ENCODE measurements around the gene ADRB2. TPM values are rescaled to one million over a fixed set of nuclear protein-coding genes. Genes with fewer than 3 reads are reported as not detected.

Gene ADRB2
- total RNA-seq, 1 experiment from 2014 or later: 0.26 TPM

DNA sequence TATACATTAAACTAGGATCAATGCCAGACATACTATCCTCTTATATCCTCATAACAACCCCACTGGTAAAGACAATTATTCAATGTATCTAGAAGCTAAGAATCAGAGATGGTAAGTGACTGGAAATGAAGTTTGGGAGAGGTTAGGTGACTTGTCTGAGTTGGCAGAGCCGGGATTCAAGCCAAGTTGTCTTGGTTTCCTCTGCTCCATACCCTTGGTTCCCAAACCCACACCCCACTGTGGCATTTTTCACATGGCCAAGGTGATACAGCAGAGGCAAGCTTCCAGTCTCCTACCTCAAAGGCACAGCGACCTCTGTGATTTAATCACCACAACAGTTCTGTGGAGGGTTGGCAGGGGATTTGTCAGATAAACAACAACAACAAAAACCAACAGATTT lies 34.7 kb upstream of the ADRB2 start:
- DNase-seq: no peak
- no peaks in the 10 kb centered on the region for H4K20me1 ChIP-seq (ENCODE audit: control insufficient read depth, insufficient read depth, insufficient read length)
- H3K9ac ChIP-seq (ENCODE audit: extremely low read depth, insufficient read length, low read length): no peak overlapping the region
- H4K91ac ChIP-seq (ENCODE audit: insufficient read length, low read depth, low read length): no peak overlapping the region
- H2BK15ac ChIP-seq (ENCODE audit: low read depth, low read length): no peak overlapping the region
- H3K56ac ChIP-seq (ENCODE audit: insufficient read length, low read depth, low read length): no peak overlapping the region
- no peak overlapping the region for H3K14ac ChIP-seq (ENCODE audit: insufficient read depth, low read length)
- Mint-ChIP-seq H3K4me3 (no peak overlapping the region), H3K36me3 (ENCODE audit: insufficient read depth in 1 of 3, low read depth in 3 of 3) (no peaks in the 10 kb centered on the region), H3K4me1 (no peaks in the 10 kb centered on the region), H3K27ac (no peak overlapping the region), H3K27me3 (ENCODE audit: low read depth) (peaks cover 1% of the 10 kb centered on the region; the same call in 1 of the 2 replicates), H3K9me3 (no peaks in the 10 kb centered on the region)
- H4K8ac ChIP-seq (replicated peaks; ENCODE audit: insufficient read length, low read depth, low read length): no peak overlapping the region
- H3K23ac ChIP-seq (ENCODE audit: insufficient read length, low read depth, low read length): no peak overlapping the region
- H2BK120ac ChIP-seq (ENCODE audit: low read depth, low read length, poor library complexity, severe bottlenecking): no peak overlapping the region
- H4K5ac ChIP-seq (ENCODE audit: insufficient read length, low read depth, low read length): no peak overlapping the region
- no CpG with 5 or more reads among the region's 2 CpGs for WGBS (ENCODE audit: extremely low coverage, insufficient read length, low lambda C conversion rate)
- H3K27ac ChIP-seq (ENCODE audit: insufficient read length, low read depth, low read length): no peak overlapping the region
- no peaks in the 10 kb centered on the region for H3K79me2 ChIP-seq (ENCODE audit: insufficient read depth, low read length)
- no peak overlapping the region for H2AK5ac ChIP-seq (ENCODE audit: insufficient read length, low read length)
- H2BK5ac ChIP-seq (ENCODE audit: insufficient read length, low read length): no peak overlapping the region
- H3K4ac ChIP-seq (ENCODE audit: low read depth, low read length): no peak overlapping the region
- no peaks in the 10 kb centered on the region for H3K9me3 ChIP-seq (ENCODE audit: control insufficient read depth, low read depth, low read length)
- H3K4me1 ChIP-seq (ENCODE audit: insufficient read depth, low read length): no peaks in the 10 kb centered on the region
- H2BK20ac ChIP-seq (ENCODE audit: low read depth, low read length, poor library complexity, severe bottlenecking): no peak overlapping the region
- H3T11ph ChIP-seq (ENCODE audit: low read length): no peak overlapping the region
- H3K79me1 ChIP-seq (ENCODE audit: insufficient read depth, low read depth, low read length, poor library complexity, severe bottlenecking): no peaks in the 10 kb centered on the region
- no peak overlapping the region for H3K18ac ChIP-seq (ENCODE audit: insufficient read length, low read depth, low read length)
- H3K4me2 ChIP-seq (ENCODE audit: insufficient read depth, insufficient read length, low read length): no peak overlapping the region
- TF ChIP-seq, protein P1, sequence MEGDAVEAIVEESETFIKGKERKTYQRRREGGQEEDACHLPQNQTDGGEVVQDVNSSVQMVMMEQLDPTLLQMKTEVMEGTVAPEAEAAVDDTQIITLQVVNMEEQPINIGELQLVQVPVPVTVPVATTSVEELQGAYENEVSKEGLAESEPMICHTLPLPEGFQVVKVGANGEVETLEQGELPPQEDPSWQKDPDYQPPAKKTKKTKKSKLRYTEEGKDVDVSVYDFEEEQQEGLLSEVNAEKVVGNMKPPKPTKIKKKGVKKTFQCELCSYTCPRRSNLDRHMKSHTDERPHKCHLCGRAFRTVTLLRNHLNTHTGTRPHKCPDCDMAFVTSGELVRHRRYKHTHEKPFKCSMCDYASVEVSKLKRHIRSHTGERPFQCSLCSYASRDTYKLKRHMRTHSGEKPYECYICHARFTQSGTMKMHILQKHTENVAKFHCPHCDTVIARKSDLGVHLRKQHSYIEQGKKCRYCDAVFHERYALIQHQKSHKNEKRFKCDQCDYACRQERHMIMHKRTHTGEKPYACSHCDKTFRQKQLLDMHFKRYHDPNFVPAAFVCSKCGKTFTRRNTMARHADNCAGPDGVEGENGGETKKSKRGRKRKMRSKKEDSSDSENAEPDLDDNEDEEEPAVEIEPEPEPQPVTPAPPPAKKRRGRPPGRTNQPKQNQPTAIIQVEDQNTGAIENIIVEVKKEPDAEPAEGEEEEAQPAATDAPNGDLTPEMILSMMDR (conservative IDR thresholded peaks at IDR 0.05): no peak
- H2BK12ac ChIP-seq (ENCODE audit: insufficient read length, low read depth, low read length): no peak overlapping the region
- no peaks in the 10 kb centered on the region for H3K23me2 ChIP-seq (ENCODE audit: insufficient read length, low read depth, low read length, poor library complexity, severe bottlenecking)
- no peaks in the 10 kb centered on the region for H3K27me3 ChIP-seq (ENCODE audit: insufficient read depth, low read length)
- no peak overlapping the region for H2AFZ ChIP-seq (ENCODE audit: low read length)

Measured in H9 (cell line).